Activated CD8-positive, alpha-beta memory T cell treated with anti-CD3 and anti-CD28 coated beads, Interleukin-2, amount 10 ng/mL, durations not matched to agents 7 days and 5 days (primary cell): ENCODE measurements around the gene HIVEP2. TPM values are rescaled to one million over a fixed set of nuclear protein-coding genes. Genes with fewer than 3 reads are reported as not detected.

Source experiments
- ATAC-seq: fragments of 150-1000 bp; cut with Tn5 transposase; one replicate; pipeline ENCODE4 v1.10.0; 2021; ENCODE audit warnings: moderate library complexity
- CTCF ChIA-PET: fragments of 350-600 bp; sonication (Branson Sonifier 250); formaldehyde crosslinking; loops from one replicate; lab custom pipeline; 2021; ENCODE audit warnings: antibody characterized with exemption; lab: Charles Lee
- DNase-seq: peaks from one replicate; pipeline ENCODE4 v3.0.0-alpha.2; 2020
- H3K27ac Mint-ChIP-seq: one replicate; pipeline ENCODE4 v1.8.0; 2021; ENCODE audit warnings: mild to moderate bottlenecking, mixed read lengths
- H3K27me3 Mint-ChIP-seq: one replicate; pipeline ENCODE4 v1.8.0; 2021; ENCODE audit warnings: mixed read lengths
- H3K36me3 Mint-ChIP-seq: one replicate; pipeline ENCODE4 v1.8.0; 2021; ENCODE audit warnings: mild to moderate bottlenecking, mixed read lengths
- H3K4me1 Mint-ChIP-seq: one replicate; pipeline ENCODE4 v1.8.0; 2021; ENCODE audit warnings: mixed read lengths
- H3K4me3 Mint-ChIP-seq: one replicate; pipeline ENCODE4 v1.8.0; 2021; ENCODE audit warnings: mild to moderate bottlenecking, moderate library complexity, mixed read lengths
- H3K9me3 Mint-ChIP-seq: one replicate; pipeline ENCODE4 v1.8.0; 2022; ENCODE audit warnings: low read depth, mixed read lengths
- total RNA-seq, 2 experiments: library from RNA; stranded (reverse); gene quantifications; one replicate each; pipeline ENCODE4 v1.2.3, GENCODE V29; 2021

The HIVEP2 gene
- total RNA-seq, 2 experiments from 2014 or later, result 24.1 to 28.8 TPM

DNA sequence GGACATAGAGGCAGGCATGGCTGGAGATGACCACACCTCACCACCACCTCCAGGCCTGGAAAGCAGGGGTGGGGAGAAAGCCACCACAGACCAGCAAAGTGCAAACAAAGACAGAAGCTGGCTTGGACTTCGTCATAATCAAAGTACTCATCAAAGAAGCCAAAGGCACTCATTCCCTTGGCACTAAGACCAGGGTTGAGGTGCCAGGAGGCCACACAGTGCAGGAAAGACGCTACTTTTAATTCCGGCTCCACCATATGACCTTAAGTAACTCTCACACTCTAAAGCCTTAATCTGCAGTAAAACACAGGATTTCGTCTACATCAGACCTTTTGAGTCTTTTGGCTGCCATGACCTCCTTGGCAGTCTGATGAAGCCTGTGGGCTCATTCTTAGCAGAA lies 123.1 kb downstream of the HIVEP2 start:
- CTCF ChIA-PET, result interaction anchor here (1.5 to 1.7 kb wide), 2 partner anchors 13 to 113 kb away, joined by 3 to 4 read pairs; no protein-coding TSS in a partner anchor
- ATAC-seq (no peak), DNase-seq (no peak)
- Mint-ChIP-seq H3K27me3 (no peaks in the 10 kb centered on the region), H3K9me3 (no peaks in the 10 kb centered on the region), H3K27ac (peak overlapping the region; percentile 37), H3K4me3 (no peak overlapping the region), H3K36me3 (peaks cover 24% of the 10 kb centered on the region), H3K4me1 (peaks cover 57% of the 10 kb centered on the region)

DNA sequence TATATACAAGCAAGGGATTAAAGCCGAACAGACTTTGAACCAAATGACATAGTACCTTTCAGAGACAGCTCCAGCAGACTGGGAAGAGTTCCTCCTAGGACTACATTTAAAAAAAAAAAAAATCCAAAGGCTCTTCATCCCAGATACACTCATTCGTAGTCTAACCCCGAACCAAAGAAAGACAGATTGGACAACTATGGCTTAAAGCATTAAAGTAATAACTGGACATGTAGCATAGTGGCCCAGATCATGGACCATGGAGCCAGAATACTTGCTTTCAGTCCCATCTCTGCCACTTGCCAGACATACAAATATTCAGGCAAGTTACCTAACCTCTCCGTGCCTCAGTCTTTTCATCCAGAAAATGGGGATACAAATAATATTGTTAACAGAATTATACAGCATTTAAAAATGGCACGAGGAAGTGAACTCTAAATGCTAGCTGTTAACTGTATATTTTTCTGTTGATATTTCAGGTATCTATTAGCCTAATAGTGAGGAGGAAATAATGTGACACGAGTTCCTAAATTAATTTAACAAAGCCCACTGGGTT lies 123.7 kb downstream of the HIVEP2 start:
- H3K4me1 Mint-ChIP-seq, result peaks cover 59% of the 10 kb centered on the region
- H3K27me3 Mint-ChIP-seq, result no peaks in the 10 kb centered on the region
- H3K9me3 Mint-ChIP-seq, result no peaks in the 10 kb centered on the region
- H3K27ac Mint-ChIP-seq, result peak overlapping the region; percentile 90
- no peak for ATAC-seq
- DNase-seq, result no peak
- CTCF ChIA-PET, result interaction anchor here (1.3 to 1.5 kb wide), 2 partner anchors 20 to 114 kb away, joined by 3 to 4 read pairs; no protein-coding TSS in a partner anchor
- H3K4me3 Mint-ChIP-seq, result no peak overlapping the region
- H3K36me3 Mint-ChIP-seq, result peaks cover 29% of the 10 kb centered on the region

DNA sequence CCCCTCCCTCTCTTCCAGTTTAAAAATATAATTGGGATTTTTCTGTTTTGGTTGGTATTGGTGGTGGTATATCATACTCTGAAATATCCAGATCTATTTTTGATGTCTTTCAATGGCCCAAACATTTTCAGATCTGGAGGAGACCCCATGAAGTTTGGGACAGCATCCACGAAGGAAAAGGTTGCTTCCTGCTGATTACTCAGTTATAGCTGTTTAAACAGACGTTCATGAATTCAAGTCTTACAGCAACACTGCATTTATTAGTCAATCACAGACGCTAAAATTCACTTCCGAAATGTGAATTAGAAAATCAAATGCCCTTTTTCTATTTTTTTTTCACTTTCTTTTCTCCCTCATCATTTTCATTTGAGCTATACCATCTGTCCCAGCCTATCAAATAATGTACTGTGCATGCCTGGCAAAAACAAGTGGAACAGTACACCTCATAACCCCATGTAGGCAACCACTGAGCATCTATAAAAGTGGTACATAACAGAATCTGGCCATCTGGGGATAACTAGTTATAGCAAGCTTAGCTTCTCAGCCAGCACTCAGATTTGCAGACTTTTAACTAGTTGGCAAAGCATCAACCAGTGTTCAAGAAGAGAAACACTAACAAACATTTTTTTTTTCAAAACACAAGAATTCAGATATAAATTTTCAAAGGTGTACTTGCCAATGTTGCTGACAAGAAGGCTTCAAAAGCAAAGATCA lies 124.5 kb downstream of the HIVEP2 start:
- CTCF ChIA-PET, result interaction anchor here (0.8 to 1.7 kb wide), 8 partner anchors 21 to 126 kb away, joined by 3 to 7 read pairs (median 4); no protein-coding TSS in a partner anchor

DNA sequence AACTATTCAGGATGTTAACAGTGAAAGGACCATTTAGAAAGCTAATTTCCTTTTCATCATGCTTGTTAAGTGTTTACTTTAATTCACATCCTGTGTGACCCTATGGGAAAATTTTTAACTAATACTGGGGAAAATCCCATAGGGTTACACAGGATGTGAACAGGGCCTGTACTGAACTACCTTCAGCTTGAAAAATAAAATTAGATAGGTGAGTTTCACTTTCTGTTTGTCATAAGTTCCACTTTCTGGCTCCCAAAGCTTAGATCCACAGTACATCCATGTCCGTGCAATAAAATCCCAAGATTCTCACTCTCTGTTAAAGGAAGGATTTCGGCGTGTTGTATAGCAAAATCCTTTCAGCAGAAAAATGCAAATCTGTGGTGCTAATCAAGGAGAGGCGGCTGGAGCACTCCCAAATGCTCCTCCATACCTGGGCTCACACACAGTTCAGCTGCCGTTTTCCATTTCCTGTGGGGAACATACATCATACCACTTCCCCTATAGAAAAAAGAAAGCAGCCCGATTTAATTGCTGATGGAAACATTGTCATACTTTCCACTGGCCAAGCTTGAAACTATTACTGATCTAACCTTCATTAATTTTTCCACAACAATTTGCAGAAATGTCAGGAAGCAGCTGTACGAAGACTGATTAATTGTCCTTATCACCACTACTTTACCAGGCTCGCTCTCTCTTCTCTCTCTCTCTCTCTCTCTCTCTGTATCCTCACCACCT lies 125.2 kb downstream of the HIVEP2 start:
- peak overlapping the region; percentile 90 for H3K27ac Mint-ChIP-seq
- CTCF ChIA-PET, result interaction anchor here (0.7 to 1.7 kb wide), 8 partner anchors 9 to 127 kb away, joined by 3 to 7 read pairs (median 3); no protein-coding TSS in a partner anchor
- no peaks in the 10 kb centered on the region for H3K27me3 Mint-ChIP-seq
- H3K36me3 Mint-ChIP-seq, result peaks cover 34% of the 10 kb centered on the region
- no peaks in the 10 kb centered on the region for H3K9me3 Mint-ChIP-seq
- DNase-seq, result peak; percentile 72
- H3K4me1 Mint-ChIP-seq, result peaks cover 54% of the 10 kb centered on the region
- H3K4me3 Mint-ChIP-seq, result peak overlapping the region; percentile 78
- ATAC-seq, result peak; percentile 79

More for the DNA sequence above, 124.5 kb downstream of the HIVEP2 start:
- H3K9me3 Mint-ChIP-seq, result no peaks in the 10 kb centered on the region
- H3K4me1 Mint-ChIP-seq, result peaks cover 59% of the 10 kb centered on the region
- no peak for DNase-seq
- H3K36me3 Mint-ChIP-seq, result peaks cover 29% of the 10 kb centered on the region
- H3K27me3 Mint-ChIP-seq, result no peaks in the 10 kb centered on the region
- ATAC-seq, result peak; percentile 25
- peak overlapping the region; percentile 90 for H3K27ac Mint-ChIP-seq
- H3K4me3 Mint-ChIP-seq, result peak overlapping the region; percentile 78

DNA sequence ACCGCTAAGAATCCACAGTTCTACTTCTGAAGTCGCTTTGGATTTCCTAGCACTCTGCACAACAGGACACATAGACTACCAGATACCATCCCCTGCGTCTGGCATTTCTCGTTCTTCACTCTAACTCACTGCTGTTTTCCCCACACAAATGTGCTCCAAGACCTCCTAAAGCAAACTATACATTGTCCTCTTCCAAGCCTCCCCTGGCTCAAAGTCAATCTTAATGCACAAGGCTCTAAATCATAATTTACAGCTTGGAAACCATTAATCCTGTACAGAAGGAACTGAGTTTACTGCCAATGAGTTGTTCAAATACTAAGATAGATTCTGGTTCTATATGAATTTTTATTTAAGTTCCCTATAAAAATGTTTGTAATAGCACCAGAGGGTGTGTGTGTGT lies 128.5 kb downstream of the HIVEP2 start:
- H3K4me3 Mint-ChIP-seq, result no peak overlapping the region
- peaks cover 47% of the 10 kb centered on the region for H3K4me1 Mint-ChIP-seq
- no peak for DNase-seq
- H3K27me3 Mint-ChIP-seq, result no peaks in the 10 kb centered on the region
- ATAC-seq, result no peak
- CTCF ChIA-PET, result interaction anchor here (1.5 kb wide), 1 partner anchor 8 kb away, joined by 3 read pairs; no protein-coding TSS in a partner anchor
- H3K27ac Mint-ChIP-seq, result no peak overlapping the region
- no peaks in the 10 kb centered on the region for H3K9me3 Mint-ChIP-seq
- peaks cover 24% of the 10 kb centered on the region for H3K36me3 Mint-ChIP-seq

DNA sequence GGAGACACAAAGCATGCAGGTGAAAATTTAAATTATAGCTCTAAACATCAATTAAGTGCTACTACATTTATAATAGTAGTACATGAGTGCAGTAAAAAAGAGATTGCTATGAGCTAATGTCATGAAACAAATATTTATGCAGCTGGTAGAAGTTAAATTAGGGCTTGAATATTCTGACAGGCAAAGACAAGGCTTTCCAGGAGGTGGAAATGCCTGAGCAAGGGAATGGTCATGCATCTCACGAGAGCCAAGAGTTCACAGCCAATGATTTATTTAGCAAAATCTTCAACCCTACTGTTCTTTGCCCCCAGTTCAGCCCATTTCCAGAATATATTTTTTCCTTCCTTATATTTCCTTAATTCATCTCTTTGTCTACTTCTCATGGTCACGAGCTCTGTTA lies 128.9 kb downstream of the HIVEP2 start:
- H3K4me3 Mint-ChIP-seq, result no peak overlapping the region
- H3K27me3 Mint-ChIP-seq, result no peaks in the 10 kb centered on the region
- H3K36me3 Mint-ChIP-seq, result peaks cover 25% of the 10 kb centered on the region
- DNase-seq, result no peak
- no peak for ATAC-seq
- H3K4me1 Mint-ChIP-seq, result peaks cover 47% of the 10 kb centered on the region
- H3K27ac Mint-ChIP-seq, result no peak overlapping the region
- CTCF ChIA-PET, result interaction anchor here (1.5 kb wide), 1 partner anchor 9 kb away, joined by 3 read pairs; no protein-coding TSS in a partner anchor
- H3K9me3 Mint-ChIP-seq, result no peaks in the 10 kb centered on the region

DNA sequence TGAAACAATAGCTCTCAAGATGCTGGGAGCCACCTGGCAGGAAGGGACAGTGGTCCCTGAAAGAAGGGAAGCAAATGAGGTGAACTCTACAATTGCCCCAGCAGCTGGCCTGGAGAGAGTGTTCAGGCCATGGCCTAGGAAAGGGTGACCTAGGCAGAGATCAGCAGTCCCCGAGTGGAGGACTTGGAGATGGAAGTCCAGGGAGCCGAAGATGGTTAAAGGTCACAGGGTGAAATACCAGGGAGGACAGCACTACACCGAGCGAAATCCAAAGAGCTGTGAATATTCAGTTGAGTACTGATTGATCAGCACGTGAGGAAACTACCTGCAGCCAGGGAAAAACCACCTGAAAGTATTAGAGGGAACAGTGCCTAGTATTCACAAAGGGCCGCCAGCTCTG lies 133.1 kb downstream of the HIVEP2 start:
- H3K4me3 Mint-ChIP-seq, result no peak overlapping the region
- CTCF ChIA-PET, result no interaction called here
- no peaks in the 10 kb centered on the region for H3K27me3 Mint-ChIP-seq
- peaks cover 43% of the 10 kb centered on the region for H3K36me3 Mint-ChIP-seq
- H3K9me3 Mint-ChIP-seq, result no peaks in the 10 kb centered on the region
- no peak overlapping the region for H3K27ac Mint-ChIP-seq
- peaks cover 32% of the 10 kb centered on the region for H3K4me1 Mint-ChIP-seq
- DNase-seq (no peak), ATAC-seq (no peak)

DNA sequence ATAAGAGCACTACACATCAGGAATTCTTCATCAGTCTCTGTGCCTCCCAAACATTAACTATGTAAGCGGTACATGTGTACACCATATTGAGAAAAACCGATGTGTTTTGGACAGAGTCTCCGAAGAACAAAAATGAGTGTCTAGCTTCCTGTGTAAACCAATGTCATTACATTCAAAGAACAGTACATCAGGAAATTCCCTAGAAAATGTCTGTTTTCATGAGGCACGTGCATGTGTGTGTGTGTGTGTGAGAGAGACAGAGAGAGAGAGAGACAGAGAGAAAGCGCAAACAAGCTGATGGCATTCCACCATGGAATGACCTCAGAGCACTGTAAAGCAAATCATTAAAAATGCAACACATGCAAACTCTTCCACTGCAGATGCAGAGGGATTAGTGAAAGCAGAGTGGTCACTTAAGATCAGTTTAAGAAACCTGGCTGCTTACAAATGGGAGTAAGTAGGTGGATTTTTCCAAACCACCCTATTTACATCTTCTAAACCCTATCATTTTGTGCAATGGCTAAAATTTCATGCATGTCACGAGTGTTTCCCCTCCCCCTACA lies 133.9 kb downstream of the HIVEP2 start:
- H3K4me3 Mint-ChIP-seq, result no peak overlapping the region
- ATAC-seq (peak; percentile 53), DNase-seq (no peak)
- H3K4me1 Mint-ChIP-seq, result peaks cover 31% of the 10 kb centered on the region
- CTCF ChIA-PET, result interaction anchor here (1.0 kb wide), 1 partner anchor 215 kb away, joined by 3 read pairs; no protein-coding TSS in a partner anchor
- no peak overlapping the region for H3K27ac Mint-ChIP-seq
- H3K9me3 Mint-ChIP-seq, result no peaks in the 10 kb centered on the region
- H3K27me3 Mint-ChIP-seq, result no peaks in the 10 kb centered on the region
- H3K36me3 Mint-ChIP-seq, result peaks cover 39% of the 10 kb centered on the region

DNA sequence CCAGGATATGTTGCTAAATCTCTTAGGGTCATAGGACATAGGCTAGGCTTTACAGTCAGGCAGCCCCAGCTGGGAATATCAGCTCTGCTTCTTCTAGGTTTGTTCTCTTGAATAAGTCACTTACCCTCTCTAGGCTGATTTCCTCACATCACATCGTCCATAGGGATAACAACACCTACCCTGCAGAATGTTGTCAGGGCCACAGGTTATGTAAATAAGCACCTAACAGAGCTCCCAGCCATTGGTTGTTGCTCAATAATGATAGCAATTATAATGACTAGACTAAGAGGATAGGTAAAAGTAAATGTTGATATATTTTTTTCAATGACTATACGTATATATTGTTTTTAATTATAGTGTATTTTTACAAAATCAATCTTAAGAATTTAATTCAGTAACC lies 135.0 kb downstream of the HIVEP2 start:
- Mint-ChIP-seq H3K36me3 (peaks cover 36% of the 10 kb centered on the region), H3K4me1 (peaks cover 31% of the 10 kb centered on the region), H3K9me3 (no peaks in the 10 kb centered on the region), H3K4me3 (no peak overlapping the region), H3K27me3 (no peaks in the 10 kb centered on the region), H3K27ac (no peak overlapping the region)
- CTCF ChIA-PET, result interaction anchor here (0.8 to 1.0 kb wide), 2 partner anchors 9 to 216 kb away, joined by 3 read pairs; no protein-coding TSS in a partner anchor
- ATAC-seq (no peak), DNase-seq (no peak)

DNA sequence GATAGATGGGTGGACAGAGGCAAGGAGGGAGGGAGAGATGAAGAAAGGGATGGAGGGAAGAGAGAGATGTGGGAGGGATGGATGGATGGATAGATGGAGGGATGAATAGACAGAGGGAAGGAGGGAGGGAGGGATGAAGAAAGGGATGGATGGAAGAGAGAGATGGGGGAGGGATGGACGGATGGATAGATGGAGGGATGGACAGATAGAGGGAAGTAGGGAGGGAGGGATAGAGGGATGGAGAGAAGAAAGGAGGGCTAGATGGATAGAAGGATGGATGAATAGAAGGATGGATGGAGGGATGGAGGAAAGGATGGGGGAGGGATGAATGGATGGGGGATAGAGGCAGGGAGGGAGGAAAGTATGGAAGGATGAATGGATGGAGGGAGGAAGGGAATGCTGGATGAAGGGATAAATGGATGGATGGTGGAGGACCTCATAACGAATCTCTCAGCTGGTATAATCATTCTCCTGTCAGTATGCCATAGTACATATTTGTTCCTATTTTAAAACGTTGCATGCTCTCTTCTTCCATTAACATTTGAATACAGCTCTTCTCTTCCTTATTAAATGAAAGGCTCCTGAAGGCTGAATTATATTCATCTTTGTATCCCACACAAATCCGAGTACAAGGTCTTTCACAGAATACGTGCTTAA lies 136.4 kb downstream of the HIVEP2 start:
- H3K27me3 Mint-ChIP-seq, result no peaks in the 10 kb centered on the region
- ATAC-seq (no peak), DNase-seq (no peak)
- no peak overlapping the region for H3K4me3 Mint-ChIP-seq
- H3K27ac Mint-ChIP-seq, result no peak overlapping the region
- H3K9me3 Mint-ChIP-seq, result no peaks in the 10 kb centered on the region
- CTCF ChIA-PET, result no interaction called here
- H3K36me3 Mint-ChIP-seq, result peaks cover 33% of the 10 kb centered on the region
- H3K4me1 Mint-ChIP-seq, result peaks cover 31% of the 10 kb centered on the region

DNA sequence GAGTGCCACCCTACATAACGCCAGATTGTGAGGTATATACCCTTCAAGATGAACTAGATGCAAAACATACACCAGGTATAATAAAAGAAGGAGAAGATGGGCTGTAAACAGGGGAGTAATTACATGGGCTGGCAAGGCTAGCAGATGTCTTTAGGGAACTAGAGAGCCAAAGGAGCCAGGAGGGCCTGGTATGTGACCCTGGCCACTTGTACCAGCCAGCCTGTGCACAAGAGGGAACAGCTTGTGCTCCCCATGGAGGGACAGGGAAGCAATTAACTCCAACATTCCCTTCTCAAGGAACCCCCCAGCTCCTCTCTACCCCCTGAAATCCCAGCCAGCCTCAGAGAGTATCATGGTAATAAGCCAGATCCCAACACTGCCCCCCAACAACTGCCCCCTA lies 139.9 kb downstream of the HIVEP2 start:
- no peak overlapping the region for H3K4me3 Mint-ChIP-seq
- H3K36me3 Mint-ChIP-seq, result peaks cover 35% of the 10 kb centered on the region
- H3K27me3 Mint-ChIP-seq, result no peaks in the 10 kb centered on the region
- no peaks in the 10 kb centered on the region for H3K9me3 Mint-ChIP-seq
- ATAC-seq (no peak), DNase-seq (no peak)
- peaks cover 30% of the 10 kb centered on the region for H3K4me1 Mint-ChIP-seq
- H3K27ac Mint-ChIP-seq, result no peak overlapping the region
- CTCF ChIA-PET, result no interaction called here

DNA sequence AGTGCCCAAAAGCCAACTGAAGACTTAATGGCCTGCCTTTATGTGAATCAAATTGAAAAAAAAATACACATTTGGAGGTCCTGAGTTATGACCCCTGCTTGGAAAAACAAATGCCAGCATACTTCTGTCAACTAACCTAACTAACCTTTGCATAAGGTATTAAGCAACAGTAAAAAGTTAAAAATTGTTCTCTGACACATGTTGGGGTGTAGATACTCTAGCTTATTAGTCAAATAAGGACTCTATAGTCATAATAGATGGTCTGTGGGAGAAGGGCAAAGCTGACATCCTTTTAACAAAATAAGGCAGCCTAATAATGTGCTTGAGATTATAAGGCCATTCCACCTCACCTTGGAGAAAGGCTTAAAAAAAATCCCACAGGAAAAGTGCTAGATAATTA lies 140.5 kb downstream of the HIVEP2 start:
- H3K9me3 Mint-ChIP-seq, result no peaks in the 10 kb centered on the region
- DNase-seq (no peak), ATAC-seq (no peak)
- H3K4me1 Mint-ChIP-seq, result peaks cover 30% of the 10 kb centered on the region
- H3K27me3 Mint-ChIP-seq, result no peaks in the 10 kb centered on the region
- no peak overlapping the region for H3K27ac Mint-ChIP-seq
- H3K36me3 Mint-ChIP-seq, result peaks cover 35% of the 10 kb centered on the region
- no peak overlapping the region for H3K4me3 Mint-ChIP-seq
- CTCF ChIA-PET, result no interaction called here
